PC-9 (cell line): Measurements from ENCODE around the gene RENBP. TPM values are rescaled to one million over a fixed set of nuclear protein-coding genes. Genes with fewer than 3 reads are reported as not detected.
A peak's percentile ranks its signal among the peaks of the same experiment; 100 is the strongest.

Source experiments
- BruUV-seq: library from RNA; stranded (reverse); fragments of 400-500 nt; replicated peaks from 2 replicates; lab custom pipeline; 2021; lab: Mats Ljungman, UMichigan
- CTCF ChIA-PET: fragments of 300-600 bp; sonication (Branson Sonifier 250); formaldehyde crosslinking; loops from one replicate; lab custom pipeline; 2022; ENCODE audit warnings: antibody characterized with exemption; lab: Charles Lee
- POLR2A ChIA-PET: fragments of 300-600 bp; sonication (Branson Sonifier 250); formaldehyde crosslinking; loops from one replicate; lab custom pipeline; 2022; ENCODE audit warnings: antibody characterized with exemption; ENCODE audit not compliant: unreplicated experiment; lab: Charles Lee
- DNase-seq, 2 experiments: peaks; one replicate each; pipeline versions ENCODE4 v3.0.0 to v3.0.0-alpha.2; 2015 to 2022; ENCODE audit warnings: mixed read lengths in 1 of 2
- H2AFZ ChIP-seq: fragments of 200-600 bp; sonication (generic); 2 replicates; pipeline ENCODE4 v1.8.1; 2017; ENCODE audit warnings: antibody characterized with exemption
- H3F3A ChIP-seq: fragments of 200-600 bp; sonication (generic); 2 replicates; pipeline ENCODE4 v1.8.1; 2017; ENCODE audit warnings: antibody characterized with exemption, mild to moderate bottlenecking, low read depth; ENCODE audit not compliant: insufficient read depth
- H3K27ac ChIP-seq: fragments of 200-600 bp; sonication (generic); 2 replicates; pipeline ENCODE4 v1.6.1; 2016; ENCODE audit warnings: mixed run types
- H3K27me3 ChIP-seq: fragments of 200-600 bp; sonication (generic); 2 replicates; pipeline ENCODE4 v1.6.1; 2016; ENCODE audit warnings: low read depth, mixed run types; ENCODE audit not compliant: insufficient read depth
- H3K36me3 ChIP-seq: fragments of 200-600 bp; sonication (generic); 2 replicates; pipeline ENCODE4 v1.6.1; 2016; ENCODE audit warnings: low read depth, mixed run types
- H3K4me1 ChIP-seq: fragments of 200-600 bp; sonication (generic); replicated peaks from 2 replicates; pipeline ENCODE4 v1.6.1; 2016; ENCODE audit warnings: mixed run types; ENCODE audit not compliant: insufficient read depth
- H3K4me2 ChIP-seq: fragments of 200-600 bp; sonication (generic); 2 replicates; pipeline ENCODE4 v1.6.1; 2017; ENCODE audit warnings: mixed run types
- H3K4me3 ChIP-seq: fragments of 200-600 bp; sonication (generic); 2 replicates; pipeline ENCODE4 v1.6.1; 2016; ENCODE audit warnings: mixed run types
- H3K79me2 ChIP-seq: fragments of 200-600 bp; sonication (generic); 2 replicates; pipeline ENCODE4 v1.6.1; 2017; ENCODE audit warnings: low read depth, mixed run types
- H3K9me2 ChIP-seq: fragments of 200-600 bp; sonication (generic); 2 replicates; pipeline ENCODE4 v1.8.1; 2017; ENCODE audit warnings: mild to moderate bottlenecking; ENCODE audit not compliant: insufficient read depth
- H3K9me3 ChIP-seq: fragments of 200-600 bp; sonication (generic); 2 replicates; pipeline ENCODE4 v1.8.1; 2016; ENCODE audit warnings: low read depth; ENCODE audit not compliant: insufficient read depth
- H4K20me1 ChIP-seq: fragments of 200-600 bp; sonication (generic); 2 replicates; pipeline ENCODE4 v1.8.1; 2017; ENCODE audit not compliant: insufficient read depth
- CTCF ChIP-seq: fragments of 200-600 bp; sonication (generic); conservative IDR thresholded peaks from 2 replicates; pipeline ENCODE4 v1.6.1; 2017; ENCODE audit warnings: mixed run types, antibody characterized with exemption, mild to moderate bottlenecking, moderate library complexity
- EZH2 ChIP-seq: fragments of 200-600 bp; sonication (generic); IDR thresholded peaks from 2 replicates; pipeline ENCODE4 v1.8.0; 2017; ENCODE audit warnings: antibody characterized with exemption, low read depth
- intact Hi-C: fragments of 100-400 bp; cut with micrococcal nuclease; formaldehyde crosslinking; loops from one replicate; pipeline ENCODE4 v1.10.0; 2022; ENCODE audit not compliant: unreplicated experiment
- total RNA-seq: library from RNA; stranded (reverse); gene quantifications from 2 replicates; pipeline ENCODE4 v1.2.3, GENCODE V29; 2021

The RENBP gene
- total RNA-seq, 1 experiment from 2014 or later, result 6.8 TPM

- Histone ChIP-seq H4K20me1 (no peaks in the 10 kb centered on the region), H3K4me3 (no peak overlapping the region), H3K4me1 (no peaks in the 10 kb centered on the region), H2AFZ (no peak overlapping the region), H3K9me3 (no peaks in the 10 kb centered on the region), H3K79me2 (no peaks in the 10 kb centered on the region), H3K27ac (no peak overlapping the region), H3K36me3 (no peaks in the 10 kb centered on the region), H3K9me2 (no peaks in the 10 kb centered on the region), H3K27me3 (no peaks in the 10 kb centered on the region), H3F3A (no peaks in the 10 kb centered on the region), H3K4me2 (no peak overlapping the region)
- POLR2A ChIA-PET, result interaction anchor here (0.6 to 0.7 kb wide), 3 partner anchors 11 to 1274 kb away, joined by 3 to 11 read pairs (median 5); no protein-coding TSS in a partner anchor
- no TSS peak for BruUV-seq
- intact Hi-C loops, result no loop called here
- TF ChIP-seq EZH2 (no peak), CTCF (no peak)
- peak in 1 of 2 experiments; percentile 38 for DNase-seq
- CTCF ChIA-PET, result interaction anchor here (1.0 kb wide), 1 partner anchor 15 kb away, joined by 6 read pairs; no protein-coding TSS in a partner anchor
Measured at GRCh38 chrX:153941336-153942252, 2.8 kb downstream of the RENBP start.

- Histone ChIP-seq H3K36me3 (no peaks in the 10 kb centered on the region), H3K4me2 (no peak overlapping the region), H3K9me3 (no peaks in the 10 kb centered on the region), H2AFZ (no peak overlapping the region), H3K4me1 (no peaks in the 10 kb centered on the region), H3K4me3 (no peak overlapping the region), H3F3A (peaks cover 8% of the 10 kb centered on the region; the same call in 1 of the 2 replicates), H3K27ac (no peak overlapping the region), H4K20me1 (no peaks in the 10 kb centered on the region), H3K79me2 (peaks cover under 1% of the 10 kb centered on the region), H3K9me2 (no peaks in the 10 kb centered on the region), H3K27me3 (no peaks in the 10 kb centered on the region)
- CTCF ChIA-PET, result interaction anchor here (1.0 kb wide), 1 partner anchor 12 kb away, joined by 3 read pairs; no protein-coding TSS in a partner anchor
- intact Hi-C loops, result no loop called here
- no peak for DNase-seq
- TF ChIP-seq CTCF (no peak), EZH2 (no peak)
- BruUV-seq, result no TSS peak
- POLR2A ChIA-PET, result no interaction called here
Measured at GRCh38 chrX:153939573-153939972, 4.9 kb downstream of the RENBP start.

- CTCF ChIA-PET, result interaction anchor here (0.5 to 0.7 kb wide), 4 partner anchors 286 to 876 kb away, joined by 3 to 15 read pairs (median 9); no protein-coding TSS in a partner anchor
- Histone ChIP-seq H3F3A (peaks cover 8% of the 10 kb centered on the region; the same call in 1 of the 2 replicates), H3K4me3 (no peak overlapping the region), H4K20me1 (no peaks in the 10 kb centered on the region; the same call in 1 of the 2 replicates), H3K27ac (no peak overlapping the region), H3K27me3 (no peaks in the 10 kb centered on the region), H3K36me3 (no peaks in the 10 kb centered on the region), H2AFZ (no peak overlapping the region), H3K4me2 (no peak overlapping the region), H3K79me2 (peaks cover 13% of the 10 kb centered on the region), H3K4me1 (no peaks in the 10 kb centered on the region), H3K9me3 (no peaks in the 10 kb centered on the region), H3K9me2 (no peaks in the 10 kb centered on the region)
- BruUV-seq, result no TSS peak
- POLR2A ChIA-PET, result interaction anchor here (0.7 kb wide), 1 partner anchor 46 kb away, joined by 4 read pairs; no protein-coding TSS in a partner anchor
- intact Hi-C loops, result no loop called here
- DNase-seq, result no peak
- TF ChIP-seq CTCF (no peak), EZH2 (no peak)
Measured at GRCh38 chrX:153938226-153938786, 6.1 kb downstream of the RENBP start.
